KMS-11 (cell line): Measurements from ENCODE around the gene IFNAR2.
A peak's percentile ranks its signal among the peaks of the same experiment; 100 is the strongest.
"Not testable (repeated sequence)": the region's sequence is repeated elsewhere in the genome, so short reads cannot be mapped to it uniquely, and the experiment has no call there.

Experiments used
- H2AFZ ChIP-seq: fragments of 200-600 bp; sonication (generic); 2 replicates; pipeline ENCODE4 v1.6.1; 2016; ENCODE audit warnings: antibody characterized with exemption, mixed run types, low read depth
- H3K27ac ChIP-seq: fragments of 200-600 bp; sonication (generic); 2 replicates; pipeline ENCODE4 v1.6.1; 2016; ENCODE audit warnings: mild to moderate bottlenecking, mixed run types
- H3K27me3 ChIP-seq: fragments of 200-600 bp; sonication (generic); 2 replicates; pipeline ENCODE4 v1.6.1; 2017; ENCODE audit warnings: mild to moderate bottlenecking, low read depth, mixed run types, moderate library complexity; ENCODE audit not compliant: insufficient read depth
- H3K36me3 ChIP-seq: fragments of 200-600 bp; sonication (generic); 2 replicates; pipeline ENCODE4 v1.6.1; 2017; ENCODE audit warnings: mild to moderate bottlenecking, mixed run types; ENCODE audit not compliant: insufficient read depth
- H3K4me1 ChIP-seq: fragments of 200-600 bp; sonication (generic); 2 replicates; pipeline ENCODE4 v1.6.1; 2016; ENCODE audit warnings: mild to moderate bottlenecking, low read depth, mixed run types; ENCODE audit not compliant: poor library complexity, severe bottlenecking
- H3K4me2 ChIP-seq: fragments of 200-600 bp; sonication (generic); 2 replicates; pipeline ENCODE4 v1.7.0; 2016; ENCODE audit warnings: mild to moderate bottlenecking, mixed run types
- H3K4me3 ChIP-seq: fragments of 200-600 bp; sonication (generic); IDR thresholded peaks from 2 replicates; pipeline ENCODE4 v1.6.1; 2017; ENCODE audit warnings: low read depth, low read length, mixed read lengths; ENCODE audit not compliant: insufficient read depth
- H3K79me2 ChIP-seq: fragments of 200-600 bp; sonication (generic); 2 replicates; pipeline ENCODE4 v1.6.1; 2016; ENCODE audit warnings: low read depth, mixed run types; ENCODE audit not compliant: insufficient read depth
- H3K9ac ChIP-seq: fragments of 200-600 bp; sonication (generic); 2 replicates; pipeline ENCODE4 v1.6.1; 2016; ENCODE audit warnings: mild to moderate bottlenecking, mixed run types
- H4K20me1 ChIP-seq: fragments of 200-600 bp; sonication (generic); 2 replicates; pipeline ENCODE4 v1.6.1; 2016; ENCODE audit warnings: mild to moderate bottlenecking, mixed run types; ENCODE audit not compliant: insufficient read depth
- CTCF ChIP-seq: fragments of 200-600 bp; sonication (generic); conservative IDR thresholded peaks from 2 replicates; pipeline ENCODE4 v1.6.1; 2017; ENCODE audit warnings: low read depth, mild to moderate bottlenecking, antibody characterized with exemption, low read length, moderate library complexity, mixed read lengths

IFNAR2 gene

DNA sequence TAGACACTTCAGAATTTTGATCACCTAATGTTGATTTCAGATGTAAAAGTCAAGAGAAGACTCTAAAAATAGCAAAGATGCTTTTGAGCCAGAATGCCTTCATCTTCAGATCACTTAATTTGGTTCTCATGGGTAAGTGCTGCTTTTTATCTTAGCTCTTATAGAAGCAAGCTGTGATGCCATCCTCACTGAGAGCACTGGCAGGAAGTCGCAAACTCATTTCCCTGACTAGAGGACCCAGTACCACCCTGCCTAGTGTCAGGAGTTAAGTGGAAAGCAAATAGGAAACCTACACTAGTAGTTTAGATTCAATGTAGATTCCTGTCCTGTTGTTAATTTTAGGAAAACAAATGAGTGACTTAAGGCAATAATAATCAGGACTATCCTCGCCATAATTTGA, 12.1 kb downstream of the IFNAR2 start:
- Histone ChIP-seq H3K4me3 (no peak overlapping the region), H3K27me3 (no peaks in the 10 kb centered on the region), H3K27ac (peak overlapping the region; percentile 17; the same call in 1 of the 2 replicates), H2AFZ (no peak overlapping the region), H3K4me1 (peaks cover 81% of the 10 kb centered on the region), H3K4me2 (peak overlapping the region; percentile 91; the same call in 1 of the 2 replicates), H3K79me2 (peaks cover 49% of the 10 kb centered on the region), H3K9ac (no peak overlapping the region), H3K36me3 (peaks cover 4% of the 10 kb centered on the region; the same call in 1 of the 2 replicates), H4K20me1 (no peaks in the 10 kb centered on the region)
- no peak for TF ChIP-seq CTCF

GRCh38 chr21:33242846-33243245, 13.1 kb downstream of the IFNAR2 start:
- not testable (repeated sequence) for H3K36me3 ChIP-seq, H3K27ac ChIP-seq, H3K4me3 ChIP-seq, H4K20me1 ChIP-seq, H2AFZ ChIP-seq, H3K27me3 ChIP-seq, H3K9ac ChIP-seq
- peaks cover 40% of the 10 kb centered on the region for H3K79me2 ChIP-seq
- peak overlapping the region; percentile 46; the same call in 1 of the 2 replicates for H3K4me2 ChIP-seq
- peaks cover 78% of the 10 kb centered on the region for H3K4me1 ChIP-seq

DNA sequence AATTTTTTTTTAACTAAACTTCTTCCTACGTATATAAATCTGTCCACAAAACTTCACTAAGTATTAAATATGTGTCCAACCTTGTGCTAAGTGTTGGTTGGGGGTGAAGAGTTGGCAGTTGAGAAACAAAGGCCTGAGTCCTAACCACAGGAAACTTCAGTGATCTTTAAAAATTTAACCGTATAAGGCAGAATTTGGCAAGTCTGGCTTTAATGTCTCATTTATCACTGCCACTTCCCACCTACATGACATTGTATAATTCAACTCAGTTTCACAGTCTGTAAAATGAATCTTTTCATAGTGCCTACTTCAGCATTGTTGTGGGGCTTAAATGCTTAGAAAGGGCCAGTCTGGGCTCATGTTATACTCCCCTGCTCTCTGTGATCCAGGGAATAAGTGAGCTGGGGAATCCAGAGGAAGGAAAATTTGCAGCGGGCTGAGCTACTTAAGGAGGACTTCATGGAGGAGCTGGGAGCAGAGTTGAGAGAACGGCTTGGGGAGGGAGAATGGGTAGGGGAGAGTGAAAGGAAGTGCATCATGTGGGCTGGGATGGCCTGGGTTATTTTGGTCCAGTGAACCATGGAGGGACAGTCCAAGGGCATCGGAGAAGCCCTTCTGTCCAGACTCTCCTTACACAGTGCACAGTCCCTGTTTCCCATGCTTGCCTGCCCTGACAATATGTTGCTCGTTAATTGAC, 14.5 kb downstream of the IFNAR2 start:
- H3K36me3 ChIP-seq, result peaks cover 4% of the 10 kb centered on the region; the same call in 1 of the 2 replicates
- peak overlapping the region; percentile 46 for H3K4me2 ChIP-seq
- no peaks in the 10 kb centered on the region for H3K27me3 ChIP-seq
- no peak overlapping the region for H3K9ac ChIP-seq
- no peaks in the 10 kb centered on the region for H4K20me1 ChIP-seq
- no peak overlapping the region for H3K4me3 ChIP-seq
- no peak for TF ChIP-seq CTCF
- H2AFZ ChIP-seq, result no peak overlapping the region
- H3K79me2 ChIP-seq, result peaks cover 38% of the 10 kb centered on the region
- peak overlapping the region; percentile 43; the same call in 1 of the 2 replicates for H3K27ac ChIP-seq
- peaks cover 68% of the 10 kb centered on the region for H3K4me1 ChIP-seq

- peaks cover 4% of the 10 kb centered on the region; the same call in 1 of the 2 replicates for H3K36me3 ChIP-seq
- H3K27ac ChIP-seq, result peak overlapping the region; percentile 43; the same call in 1 of the 2 replicates
- H3K4me1 ChIP-seq, result peaks cover 63% of the 10 kb centered on the region
- no peaks in the 10 kb centered on the region for H4K20me1 ChIP-seq
- H3K79me2 ChIP-seq, result peaks cover 35% of the 10 kb centered on the region
- no peak for TF ChIP-seq CTCF
- H3K9ac ChIP-seq, result no peak overlapping the region
- H3K4me2 ChIP-seq, result peak overlapping the region; percentile 46; the same call in 1 of the 2 replicates
- H2AFZ ChIP-seq, result no peak overlapping the region
- H3K4me3 ChIP-seq, result no peak overlapping the region
- H3K27me3 ChIP-seq, result no peaks in the 10 kb centered on the region
These were observed 15.0 kb downstream of the IFNAR2 start for GRCh38 chr21:33244779-33245105.

GRCh38 chr21:33245289-33245918, 15.7 kb downstream of the IFNAR2 start:
- H3K27ac ChIP-seq, result no peak overlapping the region
- no peak overlapping the region for H3K9ac ChIP-seq
- peaks cover 57% of the 10 kb centered on the region for H3K4me1 ChIP-seq
- no peak overlapping the region for H3K4me3 ChIP-seq
- no peak for TF ChIP-seq CTCF
- peaks cover 28% of the 10 kb centered on the region for H3K79me2 ChIP-seq
- no peak overlapping the region for H2AFZ ChIP-seq
- H3K36me3 ChIP-seq, result peaks cover 4% of the 10 kb centered on the region; the same call in 1 of the 2 replicates
- H3K27me3 ChIP-seq, result no peaks in the 10 kb centered on the region
- no peak overlapping the region for H3K4me2 ChIP-seq
- H4K20me1 ChIP-seq, result no peaks in the 10 kb centered on the region
